ENCODE results near the gene SLC15A5.

The SLC15A5 gene

GRCh38 chr12:16171348-16171747 is 106.1 kb downstream of the SLC15A5 start:
- no peak for DNase-seq

- no peak for DNase-seq
These were observed 109.4 kb downstream of the SLC15A5 start for GRCh38 chr12:16168078-16168477.

- DNase-seq: no peak
These were observed 110.7 kb downstream of the SLC15A5 start for GRCh38 chr12:16166563-16167470.

- DNase-seq: no peak
These were observed 112.0 kb downstream of the SLC15A5 start for GRCh38 chr12:16165506-16165905.

GRCh38 chr12:16163901-16164300 is 113.6 kb downstream of the SLC15A5 start:
- DNase-seq: no peak

GRCh38 chr12:16163146-16163545 is 114.3 kb downstream of the SLC15A5 start:
- no peak for DNase-seq

- no peak for DNase-seq
These were observed 117.9 kb downstream of the SLC15A5 start for GRCh38 chr12:16159571-16159970.

GRCh38 chr12:16158050-16158449 is 119.4 kb downstream of the SLC15A5 start:
- DNase-seq: no peak

GRCh38 chr12:16155938-16156337 is 121.5 kb downstream of the SLC15A5 start:
- no peak for DNase-seq

GRCh38 chr12:16154990-16155389 is 122.5 kb downstream of the SLC15A5 start:
- no peak for DNase-seq

- DNase-seq: no peak
These were observed 124.4 kb downstream of the SLC15A5 start for GRCh38 chr12:16152885-16153673.

GRCh38 chr12:16150276-16150675 is 127.2 kb downstream of the SLC15A5 start:
- no peak for DNase-seq

- no peak for DNase-seq
These were observed 128.5 kb downstream of the SLC15A5 start for GRCh38 chr12:16148938-16149337.
